Large intestine (tissue), 3 donors: Measurements from ENCODE around the gene ELL3. TPM values are rescaled to one million over a fixed set of nuclear protein-coding genes. Genes with fewer than 3 reads are reported as not detected.

Experiments
- DNase-seq, 2 donors: peaks; one replicate each; pipeline versions ENCODE4 v3.0.0 to v3.0.0-alpha.2; 2013
- H3K27ac ChIP-seq: one replicate; pipeline ENCODE4 v1.5.1; 2013; ENCODE audit warnings: low read length
- H3K27me3 ChIP-seq: 2 replicates; pipeline ENCODE4 v1.6.1; 2013; ENCODE audit warnings: low read length; ENCODE audit not compliant: control insufficient read depth, insufficient read depth
- H3K36me3 ChIP-seq: 2 replicates; pipeline ENCODE4 v1.6.1; 2013; ENCODE audit warnings: low read length; ENCODE audit not compliant: control insufficient read depth, insufficient read depth
- H3K4me1 ChIP-seq: one replicate; pipeline ENCODE4 v1.6.1; 2013; ENCODE audit warnings: low read length; ENCODE audit not compliant: control insufficient read depth, insufficient read depth
- H3K4me3 ChIP-seq: one replicate; pipeline ENCODE4 v1.5.1; 2013; ENCODE audit warnings: low read length
- H3K9me3 ChIP-seq: one replicate; pipeline ENCODE4 v1.6.1; 2013; ENCODE audit warnings: mild to moderate bottlenecking, low read depth, low read length, moderate library complexity; ENCODE audit not compliant: control insufficient read depth
- WGBS: methylation state at CpG from one replicate; pipeline ENCODE4 v1.1.5; 2013; ENCODE audit warnings: low lambda C conversion rate; ENCODE audit not compliant: insufficient coverage; 5-methylcytosine and 5-hydroxymethylcytosine counted together
- polyA plus RNA-seq: library from polyadenylated mRNA; unstranded; fragments of 120-200 nt; gene quantifications from one replicate; pipeline ENCODE4 v1.2.1, GENCODE V29; 2013

ELL3 gene
- polyA plus RNA-seq, 1 donor, result 38.9 TPM

DNA sequence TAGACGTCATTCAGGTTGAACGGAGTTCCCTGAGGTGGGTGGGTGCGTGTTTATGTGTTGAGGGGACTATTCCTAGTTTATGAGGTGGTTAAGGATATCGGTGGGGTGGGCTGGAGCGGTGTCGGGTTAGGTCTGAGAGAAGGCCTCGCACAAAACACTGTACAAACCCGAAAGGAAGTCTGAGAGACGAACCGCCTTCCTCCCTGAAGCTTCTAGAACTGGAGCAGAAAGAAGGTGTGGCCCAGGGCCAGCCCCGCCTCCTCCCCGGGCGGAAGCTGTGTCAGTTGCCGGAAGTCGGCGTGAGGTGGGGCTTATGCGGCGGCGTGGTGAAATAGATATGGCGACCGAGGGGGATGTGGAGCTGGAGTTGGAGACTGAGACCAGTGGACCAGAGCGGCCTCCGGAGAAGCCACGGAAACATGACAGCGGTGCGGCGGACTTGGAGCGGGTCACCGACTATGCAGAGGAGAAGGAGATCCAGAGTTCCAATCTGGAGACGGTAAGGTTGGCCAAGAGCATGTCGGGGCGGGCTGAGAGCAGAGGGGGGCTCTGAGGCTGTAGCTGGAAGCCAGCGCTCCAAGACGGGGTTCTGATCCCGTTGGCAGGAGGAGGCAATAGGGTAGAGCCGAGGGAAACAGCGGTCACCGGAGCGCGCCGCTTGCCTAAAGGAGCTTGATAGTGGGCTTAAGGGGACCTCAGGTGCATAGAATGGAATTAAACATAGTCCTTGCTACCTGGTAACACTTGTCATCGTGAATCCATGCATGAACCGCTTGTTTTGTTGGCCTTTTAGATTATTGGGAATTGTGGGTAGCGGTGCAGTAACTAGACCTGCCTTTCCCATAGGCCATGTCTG lies 23.7 kb upstream of the ELL3 start, which contains the start of gene HYPK:
TSS of gene HYPK (plus strand) at position 314 of the 856 bp plus-strand sequence. CDS start at position 338, 24 bp downstream.
- Histone ChIP-seq H3K27ac (peak within 1 kb of the TSS; percentile 88), H3K9me3 (peaks cover 4% of the 10 kb centered on the region), H3K36me3 (peaks cover 55% of the 10 kb centered on the region), H3K4me1 (peaks cover 22% of the 10 kb centered on the region), H3K27me3 (no peaks in the 10 kb centered on the region), H3K4me3 (peak within 1 kb of the TSS; percentile 88)
- no CpG with 5 or more reads among the region's 44 CpGs for WGBS
- DNase-seq, result peak; percentile 90 to 93

DNA sequence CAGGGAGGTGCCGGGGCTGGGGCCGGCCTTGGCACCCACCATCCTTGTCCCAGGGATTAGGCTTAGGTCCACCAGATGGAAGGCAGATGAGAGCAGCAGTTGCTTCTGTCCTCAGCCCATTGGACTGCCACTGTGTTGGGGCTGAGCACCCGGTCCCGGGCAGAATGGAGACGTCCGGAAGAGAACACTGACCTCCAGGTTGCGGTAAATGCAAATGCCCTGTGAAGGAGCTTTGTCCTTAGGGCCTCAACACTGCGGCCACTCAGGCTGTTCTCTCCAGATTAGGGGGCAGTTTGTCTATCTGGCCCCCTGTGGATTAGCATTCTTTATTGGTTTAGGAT lies 23.1 kb upstream of the ELL3 start, which contains the start of gene SERINC4:
TSS of gene SERINC4 (minus strand) at position 276 of the 341 bp plus-strand sequence. CDS start at position 42, 234 bp downstream.
- peaks cover 56% of the 10 kb centered on the region for H3K36me3 ChIP-seq
- peaks cover 4% of the 10 kb centered on the region for H3K9me3 ChIP-seq
- no peaks in the 10 kb centered on the region for H3K27me3 ChIP-seq
- peak within 1 kb of the TSS; percentile 88 for H3K4me3 ChIP-seq
- WGBS, result no CpG with 5 or more reads among the region's 8 CpGs
- H3K27ac ChIP-seq, result peak within 1 kb of the TSS; percentile 88
- H3K4me1 ChIP-seq, result peaks cover 26% of the 10 kb centered on the region
- no peak for DNase-seq

DNA sequence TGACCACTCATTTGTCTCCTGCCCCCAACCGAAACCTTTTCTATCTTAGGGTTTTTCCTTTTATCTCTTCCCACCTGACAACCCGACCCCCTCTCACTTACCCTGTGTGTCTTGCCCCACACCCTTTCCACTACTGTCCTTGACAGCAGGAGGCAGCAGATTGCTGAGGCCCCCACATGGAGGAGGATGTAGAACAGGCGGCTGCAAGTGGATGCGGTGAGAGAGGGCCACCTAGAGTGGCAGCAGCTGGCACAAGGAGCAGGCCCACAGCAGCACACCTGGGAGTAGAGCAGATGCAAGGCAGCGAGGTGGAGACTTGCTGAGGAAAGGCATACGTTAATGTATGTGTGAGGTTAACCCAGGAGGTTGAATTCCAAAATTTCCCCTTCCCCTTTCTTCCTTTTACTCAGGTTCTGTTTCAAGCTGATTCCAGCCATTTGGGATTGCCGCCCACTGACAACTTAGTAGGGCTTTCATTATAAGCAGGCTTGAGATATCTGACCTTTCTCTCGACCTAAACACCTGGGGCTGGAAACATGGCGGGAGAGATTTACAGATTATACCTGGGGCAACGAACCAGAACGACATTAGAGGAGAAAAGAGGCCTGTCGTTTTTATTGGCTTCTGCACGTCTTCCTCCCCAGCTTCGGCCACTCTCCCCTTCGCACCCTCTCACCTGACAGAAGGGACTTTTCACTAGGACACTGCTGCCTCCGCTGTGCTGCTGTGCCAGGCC lies 22.6 kb upstream of the ELL3 start:
- Histone ChIP-seq H3K27ac (peak overlapping the region; percentile 88), H3K4me1 (peaks cover 32% of the 10 kb centered on the region), H3K36me3 (peaks cover 56% of the 10 kb centered on the region), H3K4me3 (no peak overlapping the region), H3K9me3 (peaks cover 4% of the 10 kb centered on the region), H3K27me3 (no peaks in the 10 kb centered on the region)
- 60% methylated on average over 1 of the region's 16 CpGs for whole genome bisulfite sequencing
- DNase-seq, result no peak

DNA sequence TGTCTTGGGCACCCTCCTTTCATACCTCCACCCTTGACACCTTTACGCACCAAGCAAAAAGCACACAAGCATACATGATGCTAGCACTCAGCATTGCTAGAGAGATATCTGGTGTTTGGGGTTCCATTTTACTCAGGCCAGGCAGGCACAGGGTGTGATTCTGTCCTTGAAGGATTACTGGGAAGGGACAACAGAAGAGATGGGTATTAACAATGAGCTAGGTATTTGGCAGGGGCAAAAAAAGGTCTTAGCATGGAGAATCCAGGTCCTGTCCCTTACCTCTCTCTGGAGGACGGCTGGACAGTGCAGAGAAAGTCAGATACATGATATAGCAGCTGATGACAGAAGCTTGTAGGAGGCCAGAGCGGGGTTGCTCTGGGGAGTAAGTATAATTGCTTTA lies 19.8 kb upstream of the ELL3 start:
- H3K4me1 ChIP-seq, result peaks cover 43% of the 10 kb centered on the region
- 100% methylated on average over 1 of the region's 3 CpGs for WGBS
- H3K27ac ChIP-seq, result no peak overlapping the region
- no peak overlapping the region for H3K4me3 ChIP-seq
- peaks cover 53% of the 10 kb centered on the region for H3K36me3 ChIP-seq
- H3K9me3 ChIP-seq, result peaks cover 4% of the 10 kb centered on the region
- H3K27me3 ChIP-seq, result no peaks in the 10 kb centered on the region
- no peak for DNase-seq

DNA sequence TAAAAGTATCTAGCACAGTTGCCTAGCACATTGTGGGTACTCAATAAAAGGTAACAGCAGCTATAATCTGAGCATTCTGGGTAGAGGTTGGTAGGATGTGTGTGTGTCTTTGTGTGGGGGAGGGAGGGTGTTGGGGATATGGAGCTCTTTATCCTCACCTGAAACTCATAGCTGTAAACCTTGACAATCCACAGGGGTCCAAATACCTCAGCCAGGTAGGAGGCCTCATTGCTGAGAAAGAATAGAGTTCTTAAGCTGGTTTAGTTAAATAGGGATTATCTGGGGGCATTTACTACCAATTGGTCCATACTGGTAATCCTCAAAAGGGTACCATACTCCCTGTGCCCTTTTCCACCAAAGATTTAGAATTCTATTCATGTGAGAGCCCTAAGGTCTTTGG lies 19.2 kb upstream of the ELL3 start:
- H3K36me3 ChIP-seq, result peaks cover 53% of the 10 kb centered on the region
- H3K9me3 ChIP-seq, result peaks cover 4% of the 10 kb centered on the region
- H3K4me1 ChIP-seq, result peaks cover 45% of the 10 kb centered on the region
- H3K4me3 ChIP-seq, result no peak overlapping the region
- no peak for DNase-seq
- H3K27me3 ChIP-seq, result no peaks in the 10 kb centered on the region
- no peak overlapping the region for H3K27ac ChIP-seq

DNA sequence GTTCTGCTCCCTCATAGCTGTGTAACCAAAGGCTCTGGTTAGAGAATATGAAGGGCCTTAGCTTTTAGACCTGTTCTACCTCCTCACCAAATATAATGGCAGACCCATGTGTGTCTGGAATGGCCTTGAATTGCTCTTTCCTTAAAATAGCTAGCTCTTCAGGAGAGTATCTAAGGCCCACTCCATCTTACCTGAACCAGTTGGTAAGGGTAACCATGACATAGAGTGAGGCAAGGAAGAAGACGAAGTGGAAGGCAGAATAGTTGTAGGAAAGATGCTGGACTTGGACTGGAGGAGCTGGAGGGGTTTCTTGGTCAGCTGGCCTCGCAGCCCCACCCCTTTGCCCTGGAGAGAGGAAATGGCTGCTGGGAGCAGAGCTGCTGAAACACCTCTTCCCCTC lies 18.4 kb upstream of the ELL3 start:
- Histone ChIP-seq H3K36me3 (peaks cover 53% of the 10 kb centered on the region), H3K9me3 (peaks cover 4% of the 10 kb centered on the region), H3K27me3 (no peaks in the 10 kb centered on the region), H3K4me3 (no peak overlapping the region), H3K4me1 (peaks cover 45% of the 10 kb centered on the region), H3K27ac (no peak overlapping the region)
- WGBS, result no CpG with 5 or more reads among the region's 2 CpGs
- DNase-seq, result no peak

DNA sequence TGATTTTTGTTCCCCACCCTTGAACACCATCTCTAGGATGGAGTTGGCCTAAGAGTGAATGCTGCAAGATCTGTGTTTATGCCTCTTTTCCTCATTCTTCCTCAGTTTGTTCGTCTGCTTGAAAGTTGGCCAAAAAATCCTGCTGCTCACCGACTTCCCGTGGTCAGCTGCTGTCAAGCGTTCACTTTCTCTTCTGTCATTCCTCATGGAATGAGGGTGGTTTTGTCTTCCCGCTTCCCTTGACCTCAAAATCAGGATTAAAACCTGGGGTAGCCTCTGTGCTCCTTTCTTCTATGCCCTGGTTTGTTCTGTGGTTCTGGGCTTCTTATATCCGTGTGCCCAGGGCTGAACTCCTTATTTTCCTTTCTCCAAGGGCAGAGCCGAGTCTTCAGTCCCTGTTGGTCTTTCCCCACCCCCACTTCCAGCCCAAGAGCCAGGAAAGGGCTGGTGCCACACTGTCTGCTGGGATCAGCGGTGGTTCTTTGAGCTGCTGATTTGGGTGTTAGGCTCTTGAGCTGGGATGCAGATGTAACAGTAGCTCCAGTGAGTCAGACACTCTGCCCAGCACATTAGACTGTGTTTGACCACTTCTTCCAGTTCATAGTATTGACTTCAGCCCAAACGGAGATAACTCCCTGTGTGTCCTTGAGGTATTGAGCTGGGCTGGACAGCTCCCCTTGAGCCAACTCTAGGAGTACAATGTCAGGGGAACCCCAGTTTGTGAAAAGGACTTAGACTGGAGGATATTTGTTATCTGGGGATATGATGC lies 17.7 kb upstream of the ELL3 start:
- Histone ChIP-seq H3K4me3 (no peak overlapping the region), H3K9me3 (no peaks in the 10 kb centered on the region), H3K27ac (no peak overlapping the region), H3K27me3 (no peaks in the 10 kb centered on the region), H3K36me3 (peaks cover 48% of the 10 kb centered on the region), H3K4me1 (peaks cover 37% of the 10 kb centered on the region)
- no CpG with 5 or more reads among the region's 9 CpGs for whole genome bisulfite sequencing
- no peak for DNase-seq

DNA sequence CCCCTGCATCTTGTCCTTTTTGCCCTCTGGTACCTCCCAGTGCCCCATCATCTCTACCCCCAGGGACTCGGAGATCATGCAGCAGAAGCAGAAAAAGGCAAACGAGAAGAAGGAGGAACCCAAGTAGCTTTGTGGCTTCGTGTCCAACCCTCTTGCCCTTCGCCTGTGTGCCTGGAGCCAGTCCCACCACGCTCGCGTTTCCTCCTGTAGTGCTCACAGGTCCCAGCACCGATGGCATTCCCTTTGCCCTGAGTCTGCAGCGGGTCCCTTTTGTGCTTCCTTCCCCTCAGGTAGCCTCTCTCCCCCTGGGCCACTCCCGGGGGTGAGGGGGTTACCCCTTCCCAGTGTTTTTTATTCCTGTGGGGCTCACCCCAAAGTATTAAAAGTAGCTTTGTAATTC lies 16.9 kb upstream of the ELL3 start:
- H3K9me3 ChIP-seq, result no peaks in the 10 kb centered on the region
- no peak overlapping the region for H3K27ac ChIP-seq
- no peak for DNase-seq
- H3K27me3 ChIP-seq, result no peaks in the 10 kb centered on the region
- H3K36me3 ChIP-seq, result peaks cover 44% of the 10 kb centered on the region
- no CpG with 5 or more reads among the region's 10 CpGs for WGBS
- peaks cover 31% of the 10 kb centered on the region for H3K4me1 ChIP-seq
- H3K4me3 ChIP-seq, result peak overlapping the region; percentile 89

DNA sequence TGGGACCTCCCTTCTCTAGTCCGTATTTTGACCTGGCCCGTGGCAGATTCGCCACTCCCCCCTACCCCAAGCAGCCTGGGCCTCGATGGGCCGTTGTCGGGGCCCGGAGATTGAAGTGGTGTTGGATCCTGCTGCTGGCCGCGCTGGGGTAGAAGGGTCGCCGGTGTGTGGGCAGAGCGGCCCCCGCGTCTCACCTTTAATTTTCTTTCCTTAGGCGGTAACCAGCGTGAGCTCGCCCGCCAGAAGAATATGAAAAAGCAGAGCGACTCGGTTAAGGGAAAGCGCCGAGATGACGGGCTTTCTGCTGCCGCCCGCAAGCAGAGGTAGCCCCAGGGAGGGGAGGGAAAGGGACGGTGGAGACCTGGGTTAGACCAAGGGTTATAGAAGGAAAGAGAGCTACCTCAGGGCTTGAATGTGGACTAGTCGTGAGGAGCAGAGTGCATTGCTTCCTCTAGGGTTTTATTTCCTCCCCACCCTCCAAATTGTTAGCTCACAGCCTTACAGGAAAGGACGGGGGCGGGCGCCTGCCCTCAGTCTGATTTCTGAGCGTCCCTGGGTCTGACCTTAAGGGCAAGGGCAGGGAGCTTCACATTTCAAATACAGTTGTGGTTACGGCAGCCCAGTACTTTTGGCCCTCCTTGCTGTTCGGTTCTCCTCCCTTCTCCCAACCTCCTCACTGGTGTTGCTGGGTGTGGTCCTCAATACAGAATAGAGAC lies 16.2 kb upstream of the ELL3 start:
- H3K4me1 ChIP-seq, result peaks cover 25% of the 10 kb centered on the region
- peak overlapping the region; percentile 89 for H3K4me3 ChIP-seq
- peaks cover 44% of the 10 kb centered on the region for H3K36me3 ChIP-seq
- H3K9me3 ChIP-seq, result no peaks in the 10 kb centered on the region
- peak overlapping the region; percentile 87 for H3K27ac ChIP-seq
- DNase-seq, result peak in 1 of 2 donors; percentile 54
- 0% methylated on average over 2 of the region's 33 CpGs for WGBS
- no peaks in the 10 kb centered on the region for H3K27me3 ChIP-seq
